GM21825 (cell line): Measurements from ENCODE around the gene MAF.

Source experiments
- ATAC-seq: cut with Tn5 transposase; IDR thresholded peaks from one replicate; pipeline ENCODE4 v1.9.1; 2021; ENCODE audit warnings: mild to moderate bottlenecking, moderate library complexity; ENCODE audit not compliant: unreplicated experiment

The MAF gene

DNA sequence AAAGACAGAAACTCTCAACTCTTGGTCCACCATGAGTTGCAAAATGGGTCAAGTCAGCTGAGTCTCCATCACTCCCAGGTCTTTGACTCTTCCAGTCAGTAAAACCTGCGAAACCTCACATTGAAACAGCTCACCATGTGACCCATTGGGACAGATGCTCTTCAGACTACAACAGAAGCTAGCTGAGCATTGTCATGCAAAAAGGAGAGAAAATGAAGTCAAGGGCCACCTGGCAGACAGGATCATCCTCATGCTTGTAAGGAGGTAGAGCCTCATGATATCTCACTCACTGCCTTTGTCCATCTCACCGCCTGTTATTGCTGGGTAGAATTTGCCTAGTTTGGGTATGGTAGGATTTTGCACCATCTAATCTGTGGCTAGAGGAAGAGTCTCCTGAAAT lies 50.2 kb downstream of the MAF start:
- ATAC-seq: no peak

- ATAC-seq: no peak
These were observed 53.5 kb downstream of the MAF start for GRCh38 chr16:79547085-79547484.
